Thoracic aorta (tissue), 2 donors: ENCODE data around the gene MRPS14. TPM values are rescaled to one million over a fixed set of nuclear protein-coding genes. Genes with fewer than 3 reads are reported as not detected.

Source experiments
- ATAC-seq: fragments of 150-250 bp; one replicate; pipeline ENCODE4 v1.8.0; 2017; ENCODE audit warnings: low read depth; ENCODE audit not compliant: insufficient number of reproducible peaks, low FRiP score
- DNase-seq: peaks from one replicate; pipeline ENCODE4 v3.0.0-alpha.2; 2020; ENCODE audit warnings: low spot score
- H3K27ac ChIP-seq, 2 donors: fragments of 200-600 bp; sonication (generic); 1 replicate in 1 of 2; 2 replicates in 1 of 2; pipeline ENCODE4 v1.5.1; 2016; ENCODE audit warnings: mild to moderate bottlenecking in 2 of 2, moderate library complexity in 2 of 2
- H3K27me3 ChIP-seq: fragments of 200-600 bp; sonication (generic); replicated peaks from 2 replicates; pipeline ENCODE4 v1.6.0; 2016; ENCODE audit warnings: mild to moderate bottlenecking; ENCODE audit not compliant: insufficient read depth
- H3K36me3 ChIP-seq: fragments of 200-600 bp; sonication (generic); one replicate; pipeline ENCODE4 v1.5.1; 2016
- H3K4me1 ChIP-seq, 2 donors: fragments of 200-600 bp; sonication (generic); 1 replicate in 1 of 2; 2 replicates in 1 of 2; pipeline versions ENCODE4 v1.5.1 to v1.6.0; 2016; ENCODE audit warnings: low read depth in 2 of 2, mild to moderate bottlenecking in 1 of 2; ENCODE audit not compliant: control insufficient read depth in 1 of 2
- H3K4me3 ChIP-seq: fragments of 200-600 bp; sonication (generic); 2 replicates; pipeline ENCODE4 v1.5.1; 2016; ENCODE audit warnings: mild to moderate bottlenecking
- H3K9me3 ChIP-seq: fragments of 200-600 bp; sonication (generic); 2 replicates; pipeline ENCODE4 v1.5.1; 2016
- total RNA-seq, 2 donors: library from RNA; depleted of rRNA; stranded (reverse); fragments of >200 nt; gene quantifications; one replicate each; pipeline versions ENCODE4 v1.1.0 to v1.2.3, GENCODE V29; 2016
- TF ChIP-seq, protein P1 (sequence below): fragments of 200-600 bp; sonication (generic); IDR thresholded peaks from one replicate; pipeline ENCODE4 v1.5.1; 2019; ENCODE audit warnings: antibody characterized with exemption

The MRPS14 gene
- total RNA-seq, 2 donors from 2014 or later = 13.5 to 24.2 TPM

DNA sequence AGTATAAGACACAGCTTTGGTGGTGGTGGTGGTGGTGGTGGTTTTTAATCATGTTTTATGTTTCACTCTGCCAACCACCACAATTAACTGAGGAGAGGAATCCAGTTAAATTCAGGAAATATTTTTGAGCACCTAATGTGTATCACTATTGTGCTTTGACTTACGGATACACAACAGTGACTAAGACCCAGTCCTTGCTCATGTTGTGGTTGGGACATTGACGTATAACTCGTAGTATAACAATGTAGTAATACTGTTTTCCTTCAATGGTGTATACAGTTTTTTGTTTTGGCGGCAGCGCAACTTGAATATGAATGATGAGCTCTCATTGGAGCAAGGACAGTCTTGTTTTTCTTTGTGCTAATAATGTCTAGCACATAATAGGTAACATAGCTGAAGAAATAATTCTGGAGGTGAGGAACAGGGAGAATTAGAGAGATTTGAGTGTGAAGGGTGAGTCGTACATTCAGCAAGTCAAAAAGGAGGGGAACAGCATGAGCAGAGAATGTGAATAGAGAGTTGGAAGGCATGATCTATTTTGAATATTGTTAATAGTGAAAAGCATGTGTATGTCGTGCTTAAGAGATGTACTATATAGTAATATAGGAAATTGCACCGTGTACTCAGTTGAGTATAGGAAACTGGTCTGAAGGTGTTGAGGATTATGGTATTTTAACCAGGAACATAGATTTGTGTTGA lies 18.0 kb downstream of the MRPS14 start:
- no peak for ATAC-seq
- Histone ChIP-seq H3K9me3 (no peaks in the 10 kb centered on the region), H3K36me3 (peaks cover 3% of the 10 kb centered on the region), H3K27ac (no peak overlapping the region), H3K4me1 (peaks cover 18 to 33% of the 10 kb centered on the region in 2 donors), H3K4me3 (no peak overlapping the region), H3K27me3 (no peaks in the 10 kb centered on the region)
- DNase-seq = no peak
- TF ChIP-seq, protein P1, sequence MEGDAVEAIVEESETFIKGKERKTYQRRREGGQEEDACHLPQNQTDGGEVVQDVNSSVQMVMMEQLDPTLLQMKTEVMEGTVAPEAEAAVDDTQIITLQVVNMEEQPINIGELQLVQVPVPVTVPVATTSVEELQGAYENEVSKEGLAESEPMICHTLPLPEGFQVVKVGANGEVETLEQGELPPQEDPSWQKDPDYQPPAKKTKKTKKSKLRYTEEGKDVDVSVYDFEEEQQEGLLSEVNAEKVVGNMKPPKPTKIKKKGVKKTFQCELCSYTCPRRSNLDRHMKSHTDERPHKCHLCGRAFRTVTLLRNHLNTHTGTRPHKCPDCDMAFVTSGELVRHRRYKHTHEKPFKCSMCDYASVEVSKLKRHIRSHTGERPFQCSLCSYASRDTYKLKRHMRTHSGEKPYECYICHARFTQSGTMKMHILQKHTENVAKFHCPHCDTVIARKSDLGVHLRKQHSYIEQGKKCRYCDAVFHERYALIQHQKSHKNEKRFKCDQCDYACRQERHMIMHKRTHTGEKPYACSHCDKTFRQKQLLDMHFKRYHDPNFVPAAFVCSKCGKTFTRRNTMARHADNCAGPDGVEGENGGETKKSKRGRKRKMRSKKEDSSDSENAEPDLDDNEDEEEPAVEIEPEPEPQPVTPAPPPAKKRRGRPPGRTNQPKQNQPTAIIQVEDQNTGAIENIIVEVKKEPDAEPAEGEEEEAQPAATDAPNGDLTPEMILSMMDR = no peak

DNA sequence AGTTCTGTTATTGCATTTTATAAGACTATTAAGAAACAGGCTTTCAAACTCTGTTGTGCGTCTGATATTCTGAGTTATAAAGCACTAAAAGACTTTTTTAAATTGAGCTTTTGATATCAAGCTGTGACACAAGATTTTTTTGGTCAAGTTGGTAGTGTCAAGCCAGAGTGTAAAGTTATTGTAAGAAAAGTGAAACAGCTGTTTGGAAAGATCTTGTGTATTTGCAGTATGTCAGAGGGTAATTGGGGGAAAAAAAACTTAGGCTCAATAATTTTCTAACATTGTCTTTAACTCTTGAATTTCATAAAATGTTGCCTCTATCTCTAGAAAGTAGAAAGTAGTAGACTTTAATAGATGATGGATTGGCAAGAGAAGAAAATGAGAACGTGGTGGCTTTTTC lies 19.7 kb downstream of the MRPS14 start:
- TF ChIP-seq, protein P1 = no peak
- no peak overlapping the region for H3K27ac ChIP-seq
- H3K4me1 ChIP-seq = peaks cover 15 to 36% of the 10 kb centered on the region in 2 donors
- no peaks in the 10 kb centered on the region for H3K9me3 ChIP-seq
- no peak for DNase-seq
- no peaks in the 10 kb centered on the region for H3K27me3 ChIP-seq
- ATAC-seq = no peak
- H3K36me3 ChIP-seq = peaks cover 3% of the 10 kb centered on the region
- H3K4me3 ChIP-seq = no peak overlapping the region

DNA sequence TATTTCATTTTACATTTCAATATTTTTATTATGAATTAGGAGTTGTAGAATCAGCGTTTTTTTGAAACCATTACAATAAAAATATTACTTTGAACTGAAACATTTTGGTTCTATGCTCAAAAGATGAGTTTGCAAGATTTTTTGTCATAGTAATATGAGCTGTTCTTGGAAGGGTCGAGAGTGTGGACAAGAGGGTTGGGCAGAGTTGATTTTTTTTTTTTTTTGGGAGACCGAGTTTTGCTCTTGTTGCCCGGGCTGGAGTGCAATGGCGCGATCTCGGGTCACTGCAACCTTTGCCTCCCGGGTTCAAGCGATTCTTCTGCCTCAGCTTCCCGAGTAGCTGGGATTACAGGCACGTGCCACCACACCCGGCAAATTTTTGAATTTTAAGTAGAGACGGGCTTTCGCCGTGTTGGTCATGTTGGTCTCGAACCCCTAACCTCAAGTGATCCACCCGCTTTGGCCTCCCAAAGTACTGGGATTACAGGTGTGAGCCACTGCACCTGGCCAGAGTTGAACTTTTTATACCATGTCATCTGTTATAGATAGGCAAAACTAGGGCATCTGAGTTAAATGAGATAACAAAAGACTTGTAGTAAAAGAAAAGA lies 20.2 kb downstream of the MRPS14 start:
- H3K27ac ChIP-seq = no peak overlapping the region
- H3K4me1 ChIP-seq = peaks cover 15 to 36% of the 10 kb centered on the region in 2 donors

DNA sequence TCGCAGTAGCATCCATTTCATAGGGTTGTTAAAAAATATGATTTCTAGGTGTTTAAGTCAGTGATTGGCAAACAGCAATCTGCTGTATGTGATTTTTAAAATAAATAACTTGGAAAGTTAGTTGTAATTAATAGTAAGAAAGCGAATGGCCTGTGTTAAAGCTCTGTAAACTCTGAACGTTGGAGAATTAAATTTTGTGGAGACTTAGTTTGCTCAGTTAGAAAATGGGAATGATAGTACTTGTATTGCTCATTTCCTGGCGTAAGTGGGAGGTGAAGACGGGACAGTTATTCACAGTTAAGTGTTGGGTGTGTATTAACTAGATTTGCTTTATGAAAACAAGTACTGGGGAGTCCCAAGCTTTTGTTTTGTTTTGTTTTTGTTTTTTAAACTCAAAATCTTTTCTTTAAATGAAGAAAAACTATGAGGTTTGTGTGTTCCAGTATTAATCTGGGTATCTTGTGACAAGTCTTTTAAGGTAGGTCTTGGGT lies 22.5 kb downstream of the MRPS14 start:
- H3K27ac ChIP-seq = peak overlapping the region; percentile 22 to 97
- TF ChIP-seq, protein P1 = no peak
- no peak for DNase-seq
- H3K4me1 ChIP-seq = peaks cover 15 to 43% of the 10 kb centered on the region in 2 donors
- H3K9me3 ChIP-seq = no peaks in the 10 kb centered on the region
- peak overlapping the region; percentile 95 for H3K4me3 ChIP-seq
- ATAC-seq = no peak
- H3K27me3 ChIP-seq = no peaks in the 10 kb centered on the region
- peaks cover 3% of the 10 kb centered on the region for H3K36me3 ChIP-seq

More for the DNA sequence above, 20.2 kb downstream of the MRPS14 start:
- TF ChIP-seq, protein P1 = no peak
- Histone ChIP-seq H3K27me3 (no peaks in the 10 kb centered on the region), H3K36me3 (peaks cover 3% of the 10 kb centered on the region), H3K9me3 (no peaks in the 10 kb centered on the region), H3K4me3 (no peak overlapping the region)
- ATAC-seq = no peak
- DNase-seq = no peak

DNA sequence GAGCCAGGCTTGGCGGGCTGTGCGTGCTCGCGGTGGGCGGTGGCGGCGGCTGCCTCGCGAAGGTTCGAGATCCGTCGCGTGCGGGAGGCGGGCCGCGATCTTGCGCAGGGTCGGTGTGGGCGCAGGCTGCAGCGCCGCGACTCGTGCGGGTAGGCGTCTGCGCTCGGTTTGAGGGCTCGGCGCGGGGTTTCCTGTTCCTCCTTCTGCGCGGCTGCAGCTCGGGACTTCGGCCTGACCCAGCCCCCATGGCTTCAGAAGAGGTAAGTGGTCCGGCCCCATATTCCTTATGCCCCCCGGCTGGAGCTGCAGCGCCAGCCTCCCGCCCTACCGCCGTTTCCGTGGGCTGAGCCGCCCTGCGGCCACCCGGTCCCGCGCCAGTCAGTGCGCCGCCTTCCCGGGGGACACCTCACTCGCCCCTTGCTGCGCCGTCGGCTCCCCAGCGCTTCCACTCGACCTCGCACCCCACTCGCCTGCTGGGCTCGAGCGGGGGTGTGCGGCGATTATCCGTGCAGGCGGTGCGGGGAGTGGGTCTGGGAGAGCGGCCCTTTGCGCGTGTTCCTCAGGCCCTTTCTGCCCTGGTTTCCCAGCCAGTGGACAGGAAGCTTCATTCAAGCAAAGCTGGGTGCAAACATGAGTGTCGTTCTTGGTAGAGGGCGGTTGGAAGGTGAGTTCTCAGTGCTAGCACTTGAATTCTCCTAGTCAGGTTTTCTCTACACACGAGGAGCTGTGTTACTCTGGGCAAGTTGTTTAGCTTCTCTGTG lies 23.1 kb downstream of the MRPS14 start, which contains the start of gene CACYBP:
Gene CACYBP (plus strand): TSS at position 12 of the 761 bp plus-strand sequence. CDS start 234 bp downstream, at position 246.
- no peak for DNase-seq
- Histone ChIP-seq H3K4me3 (peak within 1 kb of the TSS; percentile 95), H3K27ac (peak within 1 kb of the TSS; percentile 96 to 97), H3K27me3 (no peaks in the 10 kb centered on the region), H3K36me3 (peaks cover 1% of the 10 kb centered on the region), H3K9me3 (no peaks in the 10 kb centered on the region), H3K4me1 (peaks cover 15 to 43% of the 10 kb centered on the region in 2 donors)
- no peak for ATAC-seq
- TF ChIP-seq, protein P1 = no peak
